NCI-H510A treated with DMSO at 0.1 percent for 48 hours (cell line): ENCODE data around the gene FBXW5.

Experiments
- DNase-seq: peaks from one replicate; lab custom pipeline; 2025; lab: John Stamatoyannopoulos, UW

The FBXW5 gene

DNA sequence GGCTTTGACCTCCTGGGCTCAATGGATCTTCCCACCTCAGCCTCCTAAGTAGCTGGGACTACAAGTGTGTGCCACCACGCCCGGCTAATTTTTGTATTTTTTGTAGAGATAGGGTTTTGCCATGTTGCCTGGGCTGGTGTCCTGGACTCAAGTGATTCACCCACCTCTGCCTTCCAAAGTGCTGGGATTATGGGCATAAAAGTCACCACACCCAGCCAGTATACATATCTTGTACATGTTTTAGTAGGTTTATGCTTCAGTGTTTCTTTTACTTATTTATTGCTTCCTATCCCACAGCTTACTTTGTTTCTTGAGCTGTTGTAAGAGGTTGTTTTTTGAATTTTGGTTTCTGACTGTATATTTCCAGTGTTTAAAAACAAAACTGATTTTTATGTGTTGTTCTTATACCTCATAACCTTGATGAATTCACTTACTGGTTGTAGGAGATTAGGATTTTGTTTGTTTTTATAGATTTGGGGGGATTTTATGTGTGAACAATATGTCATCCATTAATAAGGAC is 12.9 kb downstream of the FBXW5 start:
- DNase-seq: no peak

DNA sequence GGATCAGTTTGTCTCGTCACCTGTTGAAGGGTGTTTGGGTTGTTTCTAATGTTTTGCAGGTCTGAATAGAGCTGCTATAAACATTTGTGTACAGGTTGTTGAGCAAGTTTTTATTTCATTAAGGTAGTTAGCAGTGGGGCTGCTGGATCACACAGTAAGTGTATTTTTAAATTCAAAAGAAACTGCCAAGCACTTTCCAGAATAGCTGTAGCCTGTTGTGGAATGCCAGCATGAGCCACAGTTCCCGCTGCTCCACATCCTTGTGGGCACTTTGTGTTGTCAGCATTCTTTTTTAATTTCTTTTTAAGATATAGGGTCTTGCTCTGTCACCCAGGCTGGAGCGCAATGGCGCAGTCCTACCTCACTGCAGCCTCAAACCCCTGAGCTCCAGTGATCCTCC is 14.5 kb downstream of the FBXW5 start:
- DNase-seq: no peak

DNA sequence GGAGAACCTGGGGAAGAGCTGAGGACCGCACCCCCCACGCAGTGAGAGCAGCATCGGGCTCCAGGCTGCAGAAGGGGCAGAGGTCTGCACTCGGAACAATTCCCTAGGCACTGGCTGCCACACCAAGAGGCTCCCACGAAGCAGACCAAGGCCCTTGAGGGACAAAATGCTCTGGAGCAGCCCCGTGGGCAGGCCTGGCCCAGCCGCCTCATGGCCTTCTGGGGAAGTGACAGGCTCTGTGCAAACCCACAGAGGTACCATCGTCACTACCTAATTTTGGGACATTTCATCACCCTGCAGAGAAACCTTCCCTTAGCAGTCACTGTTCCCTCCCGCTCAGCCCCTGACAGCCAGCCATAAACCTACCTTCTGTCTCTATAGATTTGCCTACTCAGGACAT is 15.9 kb downstream of the FBXW5 start:
- no peak for DNase-seq

DNA sequence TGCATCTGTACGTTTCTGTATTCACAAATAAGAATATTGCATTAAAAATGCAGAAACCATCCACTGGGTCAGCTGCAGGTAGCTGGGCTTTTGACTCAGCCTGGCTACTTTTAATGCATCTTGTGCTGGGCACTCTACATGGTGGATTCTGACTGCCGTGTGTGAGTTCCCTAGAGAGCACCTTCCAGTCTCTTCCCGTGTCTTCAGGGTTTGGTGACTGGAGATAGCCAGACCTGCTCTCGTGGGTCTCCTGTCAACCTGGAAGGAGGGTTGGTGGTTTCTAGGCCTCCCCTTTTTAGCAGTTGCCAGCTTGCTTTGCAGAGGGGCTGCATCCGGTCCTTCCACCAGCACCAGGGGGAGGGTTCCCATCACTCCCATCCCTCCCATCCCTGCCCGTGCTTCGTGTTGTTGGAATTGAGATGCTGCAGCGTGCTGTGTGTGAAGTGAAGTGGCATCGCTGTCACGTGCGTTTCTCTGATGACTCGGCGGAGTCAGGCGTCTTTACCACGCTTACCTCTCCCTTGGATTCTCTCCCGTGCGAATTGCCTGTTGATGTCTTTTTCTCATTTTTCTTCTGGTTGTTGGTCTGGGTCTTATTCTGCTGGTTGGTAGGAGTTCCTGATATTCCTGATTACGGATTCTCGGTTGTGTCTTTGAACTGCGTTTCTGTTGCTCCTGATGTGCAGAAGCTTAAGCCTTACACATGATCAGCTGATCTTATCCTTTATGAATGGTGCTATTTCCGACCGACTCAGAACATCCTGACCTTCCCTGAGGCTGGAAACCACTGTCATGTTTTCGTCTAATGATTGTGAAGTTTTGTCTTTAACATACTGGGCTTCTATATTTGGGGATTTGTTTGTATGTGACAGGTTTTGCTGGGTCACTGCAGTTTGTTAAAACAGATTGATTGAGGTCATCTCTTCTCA is 16.9 kb downstream of the FBXW5 start:
- DNase-seq: no peak

- DNase-seq: no peak
These were observed 17.8 kb downstream of the FBXW5 start for GRCh38 chr9:136926749-136927148.

- no peak for DNase-seq
These were observed 18.3 kb downstream of the FBXW5 start for GRCh38 chr9:136926154-136926704.

GRCh38 chr9:136925414-136926153 is 19.0 kb downstream of the FBXW5 start:
- DNase-seq: no peak

DNA sequence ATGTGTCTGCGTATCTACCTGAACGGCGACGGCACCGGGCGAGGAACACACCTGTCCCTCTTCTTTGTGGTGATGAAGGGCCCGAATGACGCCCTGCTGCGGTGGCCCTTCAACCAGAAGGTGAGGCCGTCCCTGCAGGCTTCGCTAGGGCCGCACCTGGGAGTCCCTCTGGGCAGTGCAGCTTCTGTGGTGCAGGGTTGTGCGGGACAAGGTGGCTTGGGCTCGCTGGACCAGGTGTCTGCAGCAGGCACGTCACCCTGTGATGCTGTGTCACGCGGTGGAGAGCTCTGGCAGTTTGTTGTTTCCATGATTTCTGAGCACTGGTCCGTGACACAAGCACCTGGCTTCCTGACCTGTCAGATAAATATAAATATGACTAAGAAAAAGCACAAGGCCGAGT is 20.7 kb downstream of the FBXW5 start:
- peak; percentile 86 for DNase-seq

- no peak for DNase-seq
These were observed 22.0 kb downstream of the FBXW5 start for GRCh38 chr9:136922540-136922939.

- no peak for DNase-seq
These were observed 22.8 kb downstream of the FBXW5 start for GRCh38 chr9:136921718-136922117.

- DNase-seq: no peak
These were observed 23.2 kb downstream of the FBXW5 start for GRCh38 chr9:136921307-136921706.

DNA sequence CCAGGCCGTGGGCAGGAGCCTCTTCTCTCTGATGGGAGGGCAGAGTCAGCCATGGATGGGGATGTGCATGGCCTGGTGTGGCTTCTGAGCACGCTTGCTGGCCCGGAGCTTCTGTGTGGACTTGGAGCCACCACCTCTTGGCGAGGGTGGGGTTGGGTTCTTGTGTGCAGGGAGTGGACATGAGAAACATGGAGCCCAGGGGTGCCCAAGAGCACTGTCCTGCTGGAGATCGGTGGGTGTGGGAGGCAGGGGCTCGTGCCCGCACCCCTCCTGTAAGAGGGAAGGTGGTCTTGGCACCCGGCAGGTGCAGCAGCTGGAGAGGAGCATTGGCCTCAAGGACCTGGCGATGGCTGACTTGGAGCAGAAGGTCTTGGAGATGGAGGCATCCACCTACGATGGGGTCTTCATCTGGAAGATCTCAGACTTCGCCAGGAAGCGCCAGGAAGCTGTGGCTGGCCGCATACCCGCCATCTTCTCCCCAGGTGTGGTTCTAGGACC is 23.8 kb downstream of the FBXW5 start:
- DNase-seq: no peak

- DNase-seq: no peak
These were observed 24.5 kb downstream of the FBXW5 start for GRCh38 chr9:136920069-136920468.

DNA sequence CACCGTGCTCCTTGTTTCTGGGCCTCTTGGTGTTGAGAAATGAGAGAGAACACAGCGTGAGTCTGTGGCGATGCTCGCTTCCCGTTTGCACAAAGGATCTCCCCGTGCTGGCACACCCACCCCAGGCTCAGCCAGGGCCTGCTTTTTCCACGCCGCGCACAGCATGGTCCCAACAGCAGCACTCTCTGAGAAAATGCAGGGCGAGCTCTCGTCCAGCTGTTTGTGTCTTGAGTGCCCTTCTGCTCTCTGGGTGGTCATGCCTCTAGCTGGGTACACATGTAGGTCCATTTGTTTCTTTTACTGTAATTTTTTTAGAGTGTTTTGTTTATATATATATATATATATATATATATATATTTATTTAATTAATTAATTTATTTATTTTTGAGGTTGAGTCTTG is 26.6 kb downstream of the FBXW5 start:
- no peak for DNase-seq

DNA sequence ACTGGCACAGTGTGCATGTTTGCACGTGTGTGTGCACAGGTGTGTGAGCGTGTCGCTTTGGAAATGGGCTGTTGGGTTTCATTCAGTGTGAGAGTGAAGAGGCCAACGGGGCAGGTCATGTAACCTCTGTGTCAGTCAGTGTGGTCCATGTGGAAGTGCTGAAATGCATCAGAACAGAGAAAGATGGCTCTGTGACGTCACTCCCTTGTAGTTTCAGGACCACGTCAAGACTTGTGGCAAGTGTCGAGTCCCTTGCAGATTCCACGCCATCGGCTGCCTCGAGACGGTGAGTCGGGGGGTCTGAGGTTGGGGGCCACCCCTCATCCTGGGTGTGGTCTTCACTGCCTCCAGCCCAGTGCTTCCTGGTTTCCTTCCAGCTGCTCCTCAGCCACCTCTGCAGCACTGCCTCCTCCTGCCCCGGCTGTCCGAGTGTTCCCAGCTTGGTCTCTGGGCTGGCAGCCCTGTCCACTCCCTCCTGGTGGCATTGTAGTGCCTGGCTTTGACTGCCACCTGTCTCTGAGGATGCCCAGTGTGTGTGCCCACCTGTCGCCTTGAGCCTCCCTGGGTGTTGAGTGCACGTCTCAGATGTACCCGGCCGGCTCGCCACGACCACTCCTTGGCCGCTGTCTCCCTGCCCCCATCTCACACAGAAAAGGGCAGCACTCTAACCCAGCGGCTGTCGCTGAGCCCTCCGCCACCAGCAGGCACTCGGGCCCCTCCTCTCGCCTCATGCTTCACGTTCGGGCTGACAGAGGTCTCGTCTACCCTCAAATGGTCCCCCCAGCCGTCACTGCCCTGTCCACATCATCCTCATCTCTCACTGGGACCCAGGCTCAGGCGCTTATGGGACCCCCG is 28.0 kb downstream of the FBXW5 start:
- DNase-seq: no peak

GRCh38 chr9:136915632-136916329 is 28.8 kb downstream of the FBXW5 start:
- no peak for DNase-seq

DNA sequence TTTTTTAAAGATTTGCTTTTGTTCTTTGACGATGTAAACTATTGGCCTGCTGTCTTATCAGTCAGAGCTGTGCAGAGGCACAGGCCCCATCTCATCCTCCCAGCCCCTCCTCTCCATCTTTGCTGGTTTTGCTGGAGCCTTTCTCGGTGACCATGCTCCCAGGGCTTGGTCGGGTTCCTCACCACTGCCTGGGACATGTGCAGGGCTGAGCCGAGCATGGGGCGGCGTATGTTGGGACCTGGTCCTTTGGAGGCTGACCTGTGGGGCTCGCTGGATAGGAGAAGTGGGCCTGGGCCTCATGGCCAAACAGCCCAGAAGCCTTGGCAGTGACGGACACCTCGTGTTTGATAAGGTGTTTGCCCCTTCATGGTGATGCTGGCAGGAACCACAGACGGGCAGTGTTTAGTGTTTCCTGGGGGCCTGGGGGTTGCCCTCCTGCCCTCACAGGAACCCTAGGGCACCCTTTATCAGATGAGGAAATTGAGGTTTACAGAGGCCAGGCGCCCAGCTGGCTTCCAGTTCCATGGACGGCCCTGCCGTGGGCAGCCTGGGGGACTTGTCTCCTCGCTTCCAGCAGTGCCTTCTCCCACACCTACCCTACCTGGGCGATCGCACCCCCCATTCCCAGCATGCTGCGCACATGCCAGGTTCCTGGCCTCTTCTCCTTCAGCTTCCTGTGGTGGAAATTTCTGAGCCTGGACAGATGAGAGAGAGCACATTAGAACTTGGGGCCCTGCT is 30.7 kb downstream of the FBXW5 start:
- DNase-seq: no peak

DNA sequence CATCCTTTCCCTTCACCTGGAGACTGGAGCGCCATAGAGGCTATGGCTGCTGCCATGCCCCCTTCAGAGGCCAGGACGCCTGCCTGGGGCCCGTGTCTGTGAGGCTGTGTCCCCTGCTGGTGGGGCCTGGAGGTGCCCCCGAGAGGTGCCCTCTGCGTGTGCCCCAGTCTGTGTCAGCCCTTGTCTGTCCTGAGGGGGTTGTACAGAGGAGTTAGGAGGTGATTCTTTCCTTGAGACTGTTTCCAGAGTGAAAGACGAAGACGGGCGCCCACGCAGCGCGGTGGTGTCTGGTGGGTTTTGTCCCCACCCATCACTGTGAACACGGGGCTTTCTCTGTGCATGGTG is 33.7 kb downstream of the FBXW5 start:
- no peak for DNase-seq

GRCh38 chr9:136910197-136910900 is 34.2 kb downstream of the FBXW5 start:
- DNase-seq: no peak
